Activated CD4-positive, alpha-beta T cell treated with anti-CD3 and anti-CD28 coated beads, Interleukin-2, amount 10 ng/mL, durations not matched to agents 24 days and 14 days (primary cell): ENCODE data around the gene TARBP1. TPM values are rescaled to one million over a fixed set of nuclear protein-coding genes. Genes with fewer than 3 reads are reported as not detected.

Experiments used
- DNase-seq: peaks from one replicate; pipeline ENCODE4 v3.0.0; 2022
- H3K27ac Mint-ChIP-seq: one replicate; pipeline ENCODE4 v1.8.0; 2022; ENCODE audit warnings: mild to moderate bottlenecking, mixed read lengths
- H3K27me3 Mint-ChIP-seq: one replicate; pipeline ENCODE4 v1.8.0; 2022; ENCODE audit warnings: mixed read lengths
- H3K36me3 Mint-ChIP-seq: one replicate; pipeline ENCODE4 v1.8.0; 2022; ENCODE audit warnings: low read depth, mild to moderate bottlenecking, mixed read lengths
- H3K4me1 Mint-ChIP-seq: one replicate; pipeline ENCODE4 v1.8.0; 2021; ENCODE audit warnings: mixed read lengths
- H3K4me3 Mint-ChIP-seq: one replicate; pipeline ENCODE4 v1.8.0; 2022; ENCODE audit warnings: mild to moderate bottlenecking, moderate library complexity, mixed read lengths
- H3K9me3 Mint-ChIP-seq: one replicate; pipeline ENCODE4 v1.8.0; 2021; ENCODE audit warnings: mixed read lengths
- intact Hi-C: fragments of 100-400 bp; cut with micrococcal nuclease; formaldehyde crosslinking; loops from one replicate; pipeline ENCODE4 v1.15.1; 2023
- total RNA-seq: library from RNA; stranded (reverse); gene quantifications from 2 replicates; pipeline ENCODE4 v1.2.3, GENCODE V29; 2022

The TARBP1 gene
- total RNA-seq, 1 donor from 2014 or later: 75.9 TPM

DNA sequence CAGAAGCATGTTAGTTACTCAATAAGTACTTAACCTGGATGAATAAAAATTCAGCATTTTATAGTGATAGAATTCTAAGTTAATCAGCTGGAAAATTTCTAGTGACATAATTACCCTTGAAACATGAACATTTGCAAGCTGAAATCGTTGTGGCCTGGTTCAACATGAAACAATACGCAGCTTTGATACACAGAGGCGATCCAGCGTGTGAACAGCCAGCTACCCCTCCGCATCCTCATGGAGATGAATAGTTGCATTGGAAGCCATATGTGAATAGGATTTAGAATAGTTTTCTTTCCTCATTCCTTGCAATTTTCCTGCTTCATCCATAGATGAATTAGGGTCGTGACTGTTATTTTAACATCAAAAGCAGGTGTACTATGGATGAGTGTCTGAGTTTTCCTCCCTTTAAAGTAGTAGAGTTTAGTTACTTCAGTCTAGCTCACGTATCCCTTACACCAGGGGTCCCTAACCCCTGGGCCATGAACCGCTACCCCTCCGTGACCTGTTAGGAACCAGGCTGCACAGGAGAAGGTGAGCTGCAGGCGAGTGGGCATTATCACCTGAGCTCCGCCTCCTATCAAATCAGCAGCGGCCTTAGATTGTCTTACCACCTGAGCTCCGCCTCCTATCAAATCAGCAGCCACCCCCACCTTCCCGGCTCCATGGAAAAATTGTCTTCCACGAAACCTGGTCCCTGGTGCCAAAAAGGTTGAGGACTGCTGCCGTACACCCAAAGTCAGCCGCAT is 6.2 kb upstream of the TARBP1 start:
- Mint-ChIP-seq H3K4me3 (no peak overlapping the region), H3K4me1 (peaks cover 28% of the 10 kb centered on the region), H3K27ac (no peak overlapping the region), H3K27me3 (peaks cover 12% of the 10 kb centered on the region), H3K9me3 (no peaks in the 10 kb centered on the region), H3K36me3 (no peaks in the 10 kb centered on the region)
- DNase-seq: no peak
- intact Hi-C loops: loop anchor here (5.0 kb wide), 1 partner anchor 1017 kb away; the partner anchor contains the start of gene B3GALNT2

- Mint-ChIP-seq H3K36me3 (no peaks in the 10 kb centered on the region), H3K4me1 (peaks cover 27% of the 10 kb centered on the region), H3K4me3 (no peak overlapping the region), H3K27ac (no peak overlapping the region), H3K27me3 (peaks cover 12% of the 10 kb centered on the region), H3K9me3 (no peaks in the 10 kb centered on the region)
- intact Hi-C loops: no loop called here
- DNase-seq: no peak
Measured at GRCh38 chr1:234484218-234484617, 5.2 kb upstream of the TARBP1 start.

GRCh38 chr1:234481771-234482170 is 2.8 kb upstream of the TARBP1 start:
- H3K4me3 Mint-ChIP-seq: no peak overlapping the region

DNA sequence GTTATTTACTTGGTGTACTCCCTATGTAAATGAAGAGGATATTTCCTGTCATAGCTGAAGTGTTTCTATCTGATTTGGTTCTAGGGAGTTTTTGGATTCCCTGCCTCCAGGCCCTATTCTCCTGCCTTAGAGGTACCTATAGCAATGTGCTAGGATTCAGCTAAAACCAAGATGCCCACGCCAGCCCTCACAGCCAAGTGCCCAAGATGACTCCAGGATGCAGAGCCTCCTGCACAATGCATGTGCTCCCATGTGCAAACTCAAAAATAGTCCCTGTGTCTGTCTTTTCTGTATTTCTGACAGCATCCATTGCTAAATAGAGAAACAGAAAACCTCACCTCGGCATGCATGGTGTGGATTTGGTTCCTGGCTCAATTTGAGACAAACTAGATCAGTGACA is 887 bp upstream of the TARBP1 start:
- Mint-ChIP-seq H3K4me1 (peaks cover 26% of the 10 kb centered on the region), H3K36me3 (peaks cover 13% of the 10 kb centered on the region), H3K27me3 (peaks cover 12% of the 10 kb centered on the region), H3K4me3 (no peak overlapping the region), H3K27ac (peak overlapping the region; percentile 83), H3K9me3 (no peaks in the 10 kb centered on the region)
- DNase-seq: no peak
- intact Hi-C loops: loop anchor here (2.0 to 10.0 kb wide), 3 partner anchors 78 to 849 kb away; partner anchors contain the start of genes ARID4B and GGPS1

More at GRCh38 chr1:234481771-234482170, 2.8 kb upstream of the TARBP1 start:
- no peak for DNase-seq
- peaks cover 14% of the 10 kb centered on the region for H3K4me1 Mint-ChIP-seq
- H3K9me3 Mint-ChIP-seq: no peaks in the 10 kb centered on the region
- peaks cover 12% of the 10 kb centered on the region for H3K27me3 Mint-ChIP-seq
- peaks cover 3% of the 10 kb centered on the region for H3K36me3 Mint-ChIP-seq
- intact Hi-C loops: no loop called here
- H3K27ac Mint-ChIP-seq: no peak overlapping the region

- peak overlapping the region; percentile 83 for H3K27ac Mint-ChIP-seq
- H3K4me1 Mint-ChIP-seq: peaks cover 30% of the 10 kb centered on the region
- H3K36me3 Mint-ChIP-seq: peaks cover 16% of the 10 kb centered on the region
- H3K9me3 Mint-ChIP-seq: no peaks in the 10 kb centered on the region
- peaks cover 12% of the 10 kb centered on the region for H3K27me3 Mint-ChIP-seq
- no peak for DNase-seq
- peak overlapping the region; percentile 75 for H3K4me3 Mint-ChIP-seq
- intact Hi-C loops: loop anchor here (2.0 to 10.0 kb wide), 3 partner anchors 77 to 850 kb away; partner anchors contain the start of genes ARID4B and GGPS1
Measured at GRCh38 chr1:234479310-234479559, 256 bp upstream of the TARBP1 start.

DNA sequence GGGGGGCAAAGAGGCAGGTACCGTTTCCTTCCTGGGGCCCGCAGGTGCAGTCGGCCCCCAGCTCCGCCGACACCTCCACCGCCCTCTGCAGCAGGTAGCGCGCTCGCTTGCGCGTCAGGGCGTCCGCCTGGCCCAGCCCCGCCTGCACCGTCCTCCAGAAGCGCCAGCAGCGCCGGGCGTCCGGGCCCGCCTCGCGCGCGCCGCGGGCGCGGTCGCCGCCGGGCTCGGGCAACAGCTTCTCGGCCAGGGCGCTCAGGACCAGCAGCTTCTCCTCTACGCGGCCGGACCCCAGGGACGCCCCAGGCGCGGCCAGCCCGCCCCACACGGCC is 863 bp downstream of the TARBP1 start:
- peak overlapping the region; percentile 85 for H3K27ac Mint-ChIP-seq
- H3K9me3 Mint-ChIP-seq: no peaks in the 10 kb centered on the region
- DNase-seq: peak; percentile 92
- peaks cover 11% of the 10 kb centered on the region for H3K27me3 Mint-ChIP-seq
- peaks cover 40% of the 10 kb centered on the region for H3K4me1 Mint-ChIP-seq
- H3K36me3 Mint-ChIP-seq: peaks cover 18% of the 10 kb centered on the region
- H3K4me3 Mint-ChIP-seq: peak overlapping the region; percentile 87
- intact Hi-C loops: loop anchor here (1.0 to 10.0 kb wide), 4 partner anchors 76 to 851 kb away; partner anchors contain the start of genes ARID4B, COA6 and GGPS1

DNA sequence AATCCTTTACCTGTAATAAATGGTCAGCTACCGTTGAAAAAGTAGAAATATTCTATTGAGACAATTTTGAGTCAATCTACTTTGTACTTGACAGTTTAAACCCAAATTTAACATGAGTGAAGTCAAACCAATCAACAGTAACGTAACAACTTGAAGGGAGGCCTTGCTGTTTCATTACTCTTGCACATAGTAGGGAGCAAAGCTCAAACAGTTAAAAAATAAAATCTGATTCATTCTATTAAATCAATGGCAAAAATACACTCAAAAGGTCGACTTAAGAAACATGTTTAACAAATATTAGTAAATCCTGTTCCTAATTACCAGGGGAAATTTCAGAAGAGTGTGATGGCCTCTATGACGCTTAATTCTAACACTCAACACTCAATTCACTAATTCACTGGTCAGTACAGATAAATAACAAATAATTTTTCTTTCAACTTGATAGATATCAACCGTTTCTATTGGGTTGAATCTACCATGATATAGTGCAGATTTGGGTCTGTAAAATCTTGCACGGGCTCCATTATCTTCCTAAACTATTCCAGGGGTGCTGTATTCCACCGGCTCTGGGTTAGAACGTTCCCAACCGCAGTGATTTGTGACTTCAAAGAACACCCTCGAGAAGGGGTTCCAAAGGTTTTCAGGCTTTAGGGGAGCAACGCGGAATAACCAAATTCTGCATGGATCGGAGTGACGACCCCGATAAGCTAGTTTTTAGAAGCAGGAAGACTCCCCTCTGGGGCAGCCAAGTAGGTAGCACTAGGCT is 1.4 kb downstream of the TARBP1 start:
- peaks cover 18% of the 10 kb centered on the region for H3K36me3 Mint-ChIP-seq
- no peaks in the 10 kb centered on the region for H3K9me3 Mint-ChIP-seq
- no peak for DNase-seq
- intact Hi-C loops: loop anchor here (1.0 to 10.0 kb wide), 4 partner anchors 75 to 851 kb away; partner anchors contain the start of genes ARID4B, COA6 and GGPS1
- peaks cover 44% of the 10 kb centered on the region for H3K4me1 Mint-ChIP-seq
- peaks cover 6% of the 10 kb centered on the region for H3K27me3 Mint-ChIP-seq
- H3K27ac Mint-ChIP-seq: peak overlapping the region; percentile 85
- H3K4me3 Mint-ChIP-seq: peak overlapping the region; percentile 87

DNA sequence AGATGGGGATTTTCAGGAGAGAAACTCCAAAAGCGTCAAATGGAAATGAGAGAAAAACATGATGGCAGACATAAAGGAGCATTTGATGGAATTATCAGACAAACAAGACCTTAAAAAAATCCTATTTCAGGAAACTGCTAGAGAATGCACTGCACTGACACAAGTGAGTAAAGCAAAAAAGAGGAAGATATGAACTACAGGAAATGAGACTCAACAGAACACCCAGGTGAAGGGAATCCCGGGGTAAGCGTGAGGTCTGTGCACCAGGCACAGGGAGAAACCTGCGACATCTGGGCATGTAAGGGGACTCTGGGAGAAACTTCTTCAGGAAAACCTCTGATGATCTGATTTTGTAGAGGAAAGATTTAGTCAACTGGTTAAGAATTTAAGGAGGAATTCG is 2.8 kb downstream of the TARBP1 start:
- Mint-ChIP-seq H3K36me3 (peaks cover 18% of the 10 kb centered on the region), H3K27ac (peak overlapping the region; percentile 70), H3K4me1 (peaks cover 44% of the 10 kb centered on the region), H3K9me3 (no peaks in the 10 kb centered on the region), H3K4me3 (peak overlapping the region; percentile 74), H3K27me3 (no peaks in the 10 kb centered on the region)
- no peak for DNase-seq
- intact Hi-C loops: loop anchor here (5.0 to 10.0 kb wide), 2 partner anchors 74 to 361 kb away; no protein-coding TSS in a partner anchor

DNA sequence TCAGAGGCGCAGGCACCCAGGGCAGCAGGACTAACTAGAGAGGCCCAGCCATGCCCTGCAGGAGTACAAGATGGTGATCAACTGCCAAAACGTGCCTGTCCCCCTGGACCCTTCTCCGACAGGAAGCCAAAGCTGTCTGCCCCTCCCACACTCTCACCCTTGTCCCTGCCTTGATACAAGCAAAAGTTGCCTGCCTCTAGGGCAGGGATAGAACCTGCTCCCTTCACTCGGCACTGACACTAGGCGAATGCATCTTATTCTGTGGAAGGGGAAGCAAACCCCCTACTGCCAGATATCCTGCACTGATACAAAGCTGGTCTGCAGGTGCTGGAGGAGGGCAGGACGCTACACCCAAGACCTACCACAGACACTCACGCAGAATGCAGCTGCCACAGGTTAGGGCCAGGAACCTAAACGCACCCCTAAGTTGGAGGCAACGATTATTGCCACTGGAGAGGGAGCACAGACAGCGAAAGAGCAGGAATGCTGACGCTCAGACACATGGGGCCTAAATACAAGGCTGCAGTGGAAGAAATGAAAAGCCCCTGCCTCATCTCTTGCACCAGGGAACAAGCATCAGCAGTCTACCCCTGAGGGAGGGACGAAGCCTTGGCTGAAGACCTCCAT is 3.7 kb downstream of the TARBP1 start:
- peaks cover 43% of the 10 kb centered on the region for H3K4me1 Mint-ChIP-seq
- intact Hi-C loops: loop anchor here (5.0 to 10.0 kb wide), 2 partner anchors 73 to 360 kb away; no protein-coding TSS in a partner anchor

DNA sequence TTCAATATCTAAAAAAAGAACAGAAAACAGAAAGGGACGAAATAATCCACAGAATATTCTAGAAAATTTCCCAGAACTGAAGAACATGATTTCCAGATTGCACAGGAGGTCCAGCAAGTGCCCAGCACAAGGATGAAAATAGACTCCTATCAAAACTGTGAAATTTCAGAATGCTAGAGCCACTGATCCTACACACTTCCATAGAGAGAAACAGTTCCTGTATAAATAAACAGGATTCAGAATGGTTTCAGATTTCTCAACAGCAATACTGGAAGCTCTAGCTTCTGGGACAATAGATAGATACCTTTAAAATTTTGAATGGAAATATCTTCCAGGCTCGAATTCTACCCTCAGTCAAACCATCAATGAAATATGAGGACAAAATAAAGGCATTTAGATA is 4.6 kb downstream of the TARBP1 start:
- H3K4me3 Mint-ChIP-seq: peak overlapping the region; percentile 2
- DNase-seq: no peak
- no peaks in the 10 kb centered on the region for H3K27me3 Mint-ChIP-seq
- H3K36me3 Mint-ChIP-seq: peaks cover 25% of the 10 kb centered on the region
- H3K27ac Mint-ChIP-seq: no peak overlapping the region
- H3K4me1 Mint-ChIP-seq: peaks cover 41% of the 10 kb centered on the region
- H3K9me3 Mint-ChIP-seq: no peaks in the 10 kb centered on the region
- intact Hi-C loops: loop anchor here (10.0 kb wide), 1 partner anchor 360 kb away; no protein-coding TSS in a partner anchor

More for the DNA sequence above, 3.7 kb downstream of the TARBP1 start:
- no peak for DNase-seq
- H3K27ac Mint-ChIP-seq: peak overlapping the region; percentile 37
- H3K9me3 Mint-ChIP-seq: no peaks in the 10 kb centered on the region
- no peaks in the 10 kb centered on the region for H3K27me3 Mint-ChIP-seq
- peak overlapping the region; percentile 35 for H3K4me3 Mint-ChIP-seq
- H3K36me3 Mint-ChIP-seq: peaks cover 19% of the 10 kb centered on the region

DNA sequence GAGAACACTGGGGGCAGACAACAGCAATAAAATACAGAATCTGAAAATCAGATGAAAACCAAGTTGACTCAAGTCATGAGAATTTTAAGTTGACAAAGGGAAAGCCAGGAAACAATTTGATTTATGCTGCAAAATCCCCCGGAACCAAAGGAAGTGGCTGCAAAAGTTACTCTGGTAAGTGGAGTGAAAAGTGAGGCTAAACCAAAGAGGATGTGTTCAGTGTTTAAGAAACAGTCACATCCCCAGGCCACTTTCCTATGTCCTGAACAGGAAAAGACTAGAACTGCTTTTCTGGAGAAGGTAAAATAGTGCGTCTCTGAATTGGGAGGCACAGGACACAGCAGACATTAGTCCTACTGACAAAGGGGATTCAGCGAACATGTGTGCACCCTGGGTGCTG is 5.9 kb downstream of the TARBP1 start:
- H3K4me1 Mint-ChIP-seq: peaks cover 41% of the 10 kb centered on the region
- H3K4me3 Mint-ChIP-seq: peak overlapping the region; percentile 54
- peak overlapping the region; percentile 61 for H3K27ac Mint-ChIP-seq
- H3K27me3 Mint-ChIP-seq: no peaks in the 10 kb centered on the region
- H3K9me3 Mint-ChIP-seq: no peaks in the 10 kb centered on the region
- peaks cover 31% of the 10 kb centered on the region for H3K36me3 Mint-ChIP-seq
- peak; percentile 62 for DNase-seq
- intact Hi-C loops: loop anchor here (10.0 kb wide), 1 partner anchor 358 kb away; no protein-coding TSS in a partner anchor

- H3K4me1 Mint-ChIP-seq: peaks cover 24% of the 10 kb centered on the region
- intact Hi-C loops: loop anchor here (5.0 kb wide), 1 partner anchor 37 kb away; no protein-coding TSS in a partner anchor
- H3K9me3 Mint-ChIP-seq: no peaks in the 10 kb centered on the region
- no peak for DNase-seq
- H3K27ac Mint-ChIP-seq: no peak overlapping the region
- H3K36me3 Mint-ChIP-seq: peaks cover 41% of the 10 kb centered on the region
- H3K27me3 Mint-ChIP-seq: no peaks in the 10 kb centered on the region
- no peak overlapping the region for H3K4me3 Mint-ChIP-seq
Measured at GRCh38 chr1:234469376-234469775, 9.6 kb downstream of the TARBP1 start.

DNA sequence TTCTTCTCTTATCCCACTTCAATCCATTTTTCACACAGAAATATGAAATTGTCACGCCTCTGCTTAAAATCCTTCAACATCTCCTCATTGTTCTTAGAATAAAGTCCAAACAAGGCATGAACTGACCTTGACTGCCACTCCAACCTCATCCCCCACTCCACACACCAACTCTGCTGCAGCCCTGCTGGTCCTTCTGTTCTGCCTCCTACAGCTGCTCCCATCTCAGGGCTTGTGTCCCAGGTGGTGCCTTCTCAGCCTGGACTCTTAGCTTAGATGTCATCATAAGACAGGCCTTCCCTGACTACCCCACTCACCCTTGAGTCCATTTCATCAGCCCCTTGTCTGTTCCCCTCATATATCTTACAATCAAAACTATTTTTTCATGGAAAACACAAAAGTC is 10.4 kb downstream of the TARBP1 start:
- DNase-seq: no peak
- Mint-ChIP-seq H3K4me1 (peaks cover 19% of the 10 kb centered on the region), H3K36me3 (peaks cover 42% of the 10 kb centered on the region), H3K27ac (no peak overlapping the region), H3K27me3 (no peaks in the 10 kb centered on the region), H3K9me3 (no peaks in the 10 kb centered on the region), H3K4me3 (no peak overlapping the region)
- intact Hi-C loops: loop anchor here (5.0 kb wide), 1 partner anchor 36 kb away; no protein-coding TSS in a partner anchor
